Measurements from ENCODE around the gene YOD1.

GRCh38 chr1:207006083-207006482, 44.9 kb downstream of the YOD1 start:
- TF ChIP-seq NFIC (IDR thresholded peaks at IDR 0.05; ENCODE audit: low read depth, low read length) (no peak), ZNF274 (IDR thresholded peaks at IDR 0.05; ENCODE audit: insufficient read depth, insufficient read length) (no peak), CTCF (IDR thresholded peaks at IDR 0.05 in 2 of 3, conservative IDR thresholded peaks at IDR 0.05 in 1 of 3; ENCODE audit: control insufficient read depth in 2 of 3, extremely low read depth in 1 of 3, insufficient read depth in 1 of 3, low read depth in 3 of 3, low read length in 3 of 3) (no peak), MEF2A (IDR thresholded peaks at IDR 0.05; ENCODE audit: insufficient read depth, low read depth, low read length) (no peak), ZNF592 (IDR thresholded peaks at IDR 0.05) (no peak), POLR2AphosphoS5 (IDR thresholded peaks at IDR 0.05; ENCODE audit: low read length) (no peak)
